PC-9 (cell line): ENCODE data around the gene CFAP161.
"Not testable (repeated sequence)": the region's sequence is repeated elsewhere in the genome, so short reads cannot be mapped to it uniquely, and the experiment has no call there.

Experiments used
- CTCF ChIP-seq: fragments of 200-600 bp; sonication (generic); conservative IDR thresholded peaks from 2 replicates; pipeline ENCODE4 v1.6.1; 2017; ENCODE audit warnings: mixed run types, antibody characterized with exemption, mild to moderate bottlenecking, moderate library complexity
- EZH2 ChIP-seq: fragments of 200-600 bp; sonication (generic); IDR thresholded peaks from 2 replicates; pipeline ENCODE4 v1.8.0; 2017; ENCODE audit warnings: antibody characterized with exemption, low read depth

- TF ChIP-seq CTCF, EZH2: not testable (repeated sequence)
Measured at GRCh38 chr15:81158561-81158960, 24.5 kb downstream of the CFAP161 start.
